Panc1 (cell line): ENCODE results near the gene KRTAP5-9. TPM values are rescaled to one million over a fixed set of nuclear protein-coding genes. Genes with fewer than 3 reads are reported as not detected.

ENCODE experiments used
- ATAC-seq: fragments of 200-7000 bp; cut with Tn5 transposase; 2 replicates; pipeline ENCODE4 v1.9.1; 2020; ENCODE audit warnings: mild to moderate bottlenecking, moderate library complexity
- BruUV-seq: library from RNA; stranded (reverse); fragments of 400-500 nt; replicated peaks from 2 replicates; lab custom pipeline; 2021; lab: Mats Ljungman, UMichigan
- CTCF ChIA-PET: fragments of 300-600 bp; sonication (Branson Sonifier 250); formaldehyde crosslinking; loops from one replicate; lab custom pipeline; 2022; ENCODE audit warnings: antibody characterized with exemption; lab: Charles Lee
- POLR2A ChIA-PET: fragments of 300-600 bp; sonication (Branson Sonifier 250); formaldehyde crosslinking; loops from one replicate; lab custom pipeline; 2022; ENCODE audit warnings: antibody characterized with exemption; lab: Charles Lee
- DNase-seq: peaks from one replicate; pipeline ENCODE4 v3.0.0-alpha.2; 2010; ENCODE audit warnings: low read depth, low spot score
- H3K27ac ChIP-seq: 2 replicates; pipeline ENCODE4 v1.5.1; 2011; ENCODE audit warnings: mild to moderate bottlenecking, low read length, inconsistent platforms
- H3K27me3 ChIP-seq: fragments of 200-500 bp; sonication (Bioruptor generic); 2 replicates; pipeline ENCODE4 v1.6.0; 2014; ENCODE audit warnings: low read length, inconsistent platforms; ENCODE audit not compliant: control insufficient read depth, insufficient read depth
- H3K36me3 ChIP-seq: fragments of 200-500 bp; sonication (Bioruptor generic); 2 replicates; pipeline ENCODE4 v1.5.1; 2014; ENCODE audit warnings: inconsistent platforms, mild to moderate bottlenecking, low read length, moderate library complexity; ENCODE audit not compliant: control insufficient read depth, insufficient read depth
- H3K4me1 ChIP-seq: 2 replicates; pipeline ENCODE4 v1.5.1; 2011; ENCODE audit warnings: inconsistent platforms, mild to moderate bottlenecking, low read length, moderate library complexity; ENCODE audit not compliant: control insufficient read depth, insufficient read depth
- H3K4me3 ChIP-seq, 2 experiments: 2 replicates each; pipeline ENCODE4 v1.5.1; 2011 to 2012; ENCODE audit warnings: low read depth in 2 of 2, low read length in 2 of 2, mild to moderate bottlenecking in 2 of 2, inconsistent platforms in 1 of 2, moderate library complexity in 1 of 2
- H3K9me3 ChIP-seq: fragments of 200-500 bp; sonication (Bioruptor generic); 2 replicates; pipeline ENCODE4 v1.5.1; 2014; ENCODE audit warnings: low read depth, mild to moderate bottlenecking, inconsistent platforms, low read length, moderate library complexity; ENCODE audit not compliant: control insufficient read depth, insufficient read depth
- POLR2AphosphoS5 ChIP-seq: IDR thresholded peaks from 2 replicates; pipeline ENCODE4 v1.6.1; 2012; ENCODE audit warnings: mild to moderate bottlenecking, low read depth, low read length, moderate library complexity
- SIN3A ChIP-seq: IDR thresholded peaks from 2 replicates; pipeline ENCODE4 v1.6.1; 2012; ENCODE audit warnings: low read depth, mild to moderate bottlenecking, low read length, moderate library complexity, borderline replicate concordance; ENCODE audit not compliant: insufficient read depth
- TCF7L2 ChIP-seq: IDR thresholded peaks from 2 replicates; pipeline ENCODE4 v1.6.1; 2011; ENCODE audit warnings: mild to moderate bottlenecking, low read depth, low read length, inconsistent platforms
- in situ Hi-C: cut with HindIII; loops from 2 replicates; pipeline ENCODE4 v1.10.0; 2016; ENCODE audit warnings: low sequenced_read_pairs, low pct_unique_long_range_greater_than_20kb
- intact Hi-C: fragments of 100-400 bp; cut with micrococcal nuclease; formaldehyde crosslinking; loops from one replicate; pipeline ENCODE4 v1.10.0; 2022; ENCODE audit not compliant: unreplicated experiment
- total RNA-seq: library from RNA; stranded (reverse); gene quantifications from one replicate; pipeline ENCODE4 v1.2.1, GENCODE V29; 2021; ENCODE audit not compliant: unreplicated experiment
- TF ChIP-seq, protein P1 (sequence below), 2 experiments: IDR thresholded peaks; 2 replicates each; pipeline ENCODE4 v1.6.1; 2011 to 2012; ENCODE audit warnings: low read depth in 2 of 2, control low read depth in 1 of 2, low read length in 1 of 2, mild to moderate bottlenecking in 1 of 2, moderate library complexity in 1 of 2; ENCODE audit not compliant: insufficient read depth in 1 of 2
- TF ChIP-seq, protein P2 (sequence below): fragments of 450-650 bp; IDR thresholded peaks from 2 replicates; pipeline ENCODE4 v1.5.1; 2017; ENCODE audit warnings: mild to moderate bottlenecking

The KRTAP5-9 gene
- total RNA-seq, 1 experiment from 2014 or later = not detected

- TF ChIP-seq TCF7L2 = no peak
Measured at GRCh38 chr11:71518506-71519471, 29.4 kb upstream of the KRTAP5-9 start (continued).

GRCh38 chr11:71519546-71519945 is 28.7 kb upstream of the KRTAP5-9 start:
- no TSS peak for BruUV-seq
- POLR2A ChIA-PET = no interaction called here
- in situ Hi-C loops = no loop called here

More at GRCh38 chr11:71519546-71519945, 28.7 kb upstream of the KRTAP5-9 start:
- H3K27me3 ChIP-seq = no peaks in the 10 kb centered on the region
- TF ChIP-seq, protein P1, sequence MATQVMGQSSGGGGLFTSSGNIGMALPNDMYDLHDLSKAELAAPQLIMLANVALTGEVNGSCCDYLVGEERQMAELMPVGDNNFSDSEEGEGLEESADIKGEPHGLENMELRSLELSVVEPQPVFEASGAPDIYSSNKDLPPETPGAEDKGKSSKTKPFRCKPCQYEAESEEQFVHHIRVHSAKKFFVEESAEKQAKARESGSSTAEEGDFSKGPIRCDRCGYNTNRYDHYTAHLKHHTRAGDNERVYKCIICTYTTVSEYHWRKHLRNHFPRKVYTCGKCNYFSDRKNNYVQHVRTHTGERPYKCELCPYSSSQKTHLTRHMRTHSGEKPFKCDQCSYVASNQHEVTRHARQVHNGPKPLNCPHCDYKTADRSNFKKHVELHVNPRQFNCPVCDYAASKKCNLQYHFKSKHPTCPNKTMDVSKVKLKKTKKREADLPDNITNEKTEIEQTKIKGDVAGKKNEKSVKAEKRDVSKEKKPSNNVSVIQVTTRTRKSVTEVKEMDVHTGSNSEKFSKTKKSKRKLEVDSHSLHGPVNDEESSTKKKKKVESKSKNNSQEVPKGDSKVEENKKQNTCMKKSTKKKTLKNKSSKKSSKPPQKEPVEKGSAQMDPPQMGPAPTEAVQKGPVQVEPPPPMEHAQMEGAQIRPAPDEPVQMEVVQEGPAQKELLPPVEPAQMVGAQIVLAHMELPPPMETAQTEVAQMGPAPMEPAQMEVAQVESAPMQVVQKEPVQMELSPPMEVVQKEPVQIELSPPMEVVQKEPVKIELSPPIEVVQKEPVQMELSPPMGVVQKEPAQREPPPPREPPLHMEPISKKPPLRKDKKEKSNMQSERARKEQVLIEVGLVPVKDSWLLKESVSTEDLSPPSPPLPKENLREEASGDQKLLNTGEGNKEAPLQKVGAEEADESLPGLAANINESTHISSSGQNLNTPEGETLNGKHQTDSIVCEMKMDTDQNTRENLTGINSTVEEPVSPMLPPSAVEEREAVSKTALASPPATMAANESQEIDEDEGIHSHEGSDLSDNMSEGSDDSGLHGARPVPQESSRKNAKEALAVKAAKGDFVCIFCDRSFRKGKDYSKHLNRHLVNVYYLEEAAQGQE (IDR thresholded peaks at IDR 0.05; ENCODE audit: insufficient read depth in 1 of 2, low read depth in 2 of 2, low read length in 1 of 2) = no peak
- TF ChIP-seq POLR2AphosphoS5 (no peak), SIN3A (no peak), TCF7L2 (no peak)
- TF ChIP-seq, protein P2, sequence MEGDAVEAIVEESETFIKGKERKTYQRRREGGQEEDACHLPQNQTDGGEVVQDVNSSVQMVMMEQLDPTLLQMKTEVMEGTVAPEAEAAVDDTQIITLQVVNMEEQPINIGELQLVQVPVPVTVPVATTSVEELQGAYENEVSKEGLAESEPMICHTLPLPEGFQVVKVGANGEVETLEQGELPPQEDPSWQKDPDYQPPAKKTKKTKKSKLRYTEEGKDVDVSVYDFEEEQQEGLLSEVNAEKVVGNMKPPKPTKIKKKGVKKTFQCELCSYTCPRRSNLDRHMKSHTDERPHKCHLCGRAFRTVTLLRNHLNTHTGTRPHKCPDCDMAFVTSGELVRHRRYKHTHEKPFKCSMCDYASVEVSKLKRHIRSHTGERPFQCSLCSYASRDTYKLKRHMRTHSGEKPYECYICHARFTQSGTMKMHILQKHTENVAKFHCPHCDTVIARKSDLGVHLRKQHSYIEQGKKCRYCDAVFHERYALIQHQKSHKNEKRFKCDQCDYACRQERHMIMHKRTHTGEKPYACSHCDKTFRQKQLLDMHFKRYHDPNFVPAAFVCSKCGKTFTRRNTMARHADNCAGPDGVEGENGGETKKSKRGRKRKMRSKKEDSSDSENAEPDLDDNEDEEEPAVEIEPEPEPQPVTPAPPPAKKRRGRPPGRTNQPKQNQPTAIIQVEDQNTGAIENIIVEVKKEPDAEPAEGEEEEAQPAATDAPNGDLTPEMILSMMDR = no peak
- intact Hi-C loops = no loop called here
- ATAC-seq (no peak), DNase-seq (no peak)
- H3K27ac ChIP-seq = no peak overlapping the region
- no peaks in the 10 kb centered on the region for H3K4me1 ChIP-seq
- no peaks in the 10 kb centered on the region for H3K9me3 ChIP-seq
- H3K36me3 ChIP-seq = no peaks in the 10 kb centered on the region
- CTCF ChIA-PET = no interaction called here
- H3K4me3 ChIP-seq = no peak overlapping the region
